IMR-90 (cell line): ENCODE measurements around the gene CERT1. TPM values are rescaled to one million over a fixed set of nuclear protein-coding genes. Genes with fewer than 3 reads are reported as not detected.

Source experiments
- ATAC-seq: fragments of 200-7000 bp; cut with Tn5 transposase; 2 replicates; pipeline ENCODE4 v1.9.1; 2020; ENCODE audit warnings: low read depth, mild to moderate bottlenecking, moderate library complexity
- BruUV-seq: library from RNA; stranded (reverse); fragments of 400-500 nt; replicated peaks from 2 replicates; lab custom pipeline; 2021; lab: Mats Ljungman, UMichigan
- CTCF ChIA-PET: fragments of 300-600 bp; formaldehyde crosslinking; extraction: SDS; loops from one replicate; lab custom pipeline; 2021; ENCODE audit warnings: antibody characterized with exemption; lab: Yijun Ruan, JAX
- POLR2A ChIA-PET: fragments of 300-600 bp; sonication (Branson Sonifier 250); formaldehyde crosslinking; loops from one replicate; lab custom pipeline; 2022; ENCODE audit warnings: antibody characterized with exemption; ENCODE audit not compliant: unreplicated experiment; lab: Charles Lee
- DNase-seq: peaks from one replicate; pipeline ENCODE4 v3.0.0; 2013
- H2AFZ ChIP-seq: replicated peaks from 2 replicates; pipeline ENCODE3; 2013; ENCODE audit warnings: low read length, mild to moderate bottlenecking; ENCODE audit not compliant: poor library complexity
- H2AK5ac ChIP-seq: 2 replicates; pipeline ENCODE4 v1.6.1; 2013; ENCODE audit warnings: low read depth, low read length, inconsistent platforms
- H2AK9ac ChIP-seq: replicated peaks from 2 replicates; pipeline ENCODE3; 2013; ENCODE audit warnings: mild to moderate bottlenecking, low read depth, low read length, moderate library complexity; ENCODE audit not compliant: poor library complexity
- H2BK120ac ChIP-seq: 2 replicates; pipeline ENCODE4 v1.6.1; 2013; ENCODE audit warnings: low read depth, low read length, inconsistent platforms
- H2BK15ac ChIP-seq: 3 replicates; pipeline ENCODE4 v1.6.1; 2013; ENCODE audit warnings: low read depth, low read length, inconsistent platforms
- H2BK20ac ChIP-seq: 2 replicates; pipeline ENCODE4 v1.6.1; 2013; ENCODE audit warnings: low read depth, mild to moderate bottlenecking, inconsistent platforms, low read length, moderate library complexity
- H2BK5ac ChIP-seq: 2 replicates; pipeline ENCODE4 v1.6.1; 2013; ENCODE audit warnings: mild to moderate bottlenecking, low read depth, low read length, inconsistent platforms; ENCODE audit not compliant: poor library complexity, severe bottlenecking
- H3K14ac ChIP-seq: replicated peaks from 2 replicates; pipeline ENCODE4 v1.6.1; 2013; ENCODE audit warnings: low read depth, low read length, inconsistent platforms
- H3K18ac ChIP-seq: 2 replicates; pipeline ENCODE4 v1.6.1; 2013; ENCODE audit warnings: low read depth, low read length, control low read depth
- H3K23ac ChIP-seq: 2 replicates; pipeline ENCODE4 v1.6.1; 2013; ENCODE audit warnings: low read depth, low read length, inconsistent platforms
- H3K27ac ChIP-seq: 2 replicates; pipeline ENCODE4 v1.5.1; 2013; ENCODE audit warnings: mild to moderate bottlenecking, control low read depth, low read length; ENCODE audit not compliant: insufficient read depth
- H3K27me3 ChIP-seq: 2 replicates; pipeline ENCODE4 v1.6.1; 2013; ENCODE audit warnings: low read length; ENCODE audit not compliant: control insufficient read depth, insufficient read depth
- H3K36me3 ChIP-seq: 2 replicates; pipeline ENCODE4 v1.6.1; 2013; ENCODE audit warnings: low read length, mixed read lengths; ENCODE audit not compliant: control insufficient read depth, insufficient read depth
- H3K4ac ChIP-seq: 2 replicates; pipeline ENCODE4 v1.6.1; 2013; ENCODE audit warnings: low read depth, low read length, inconsistent platforms
- H3K4me1 ChIP-seq: 2 replicates; pipeline ENCODE4 v1.6.1; 2013; ENCODE audit warnings: low read length, mixed read lengths; ENCODE audit not compliant: control insufficient read depth, insufficient read depth
- H3K4me2 ChIP-seq: 2 replicates; pipeline ENCODE4 v1.6.1; 2013; ENCODE audit warnings: low read depth, mild to moderate bottlenecking, control low read depth, low read length, moderate library complexity
- H3K4me3 ChIP-seq: 2 replicates; pipeline ENCODE4 v1.5.1; 2013; ENCODE audit warnings: low read depth, mild to moderate bottlenecking, control low read depth, low read length, moderate library complexity; ENCODE audit not compliant: insufficient read depth
- H3K56ac ChIP-seq: 2 replicates; pipeline ENCODE4 v1.6.1; 2013; ENCODE audit warnings: low read length, inconsistent platforms; ENCODE audit not compliant: insufficient read depth; ENCODE audit errors: extremely low read depth
- H3K79me1 ChIP-seq, 2 experiments: 2 replicates each; pipeline ENCODE4 v1.6.1; 2013; ENCODE audit warnings: low read length in 2 of 2, inconsistent platforms in 1 of 2, low read depth in 1 of 2
- H3K9ac ChIP-seq: 2 replicates; pipeline ENCODE4 v1.6.1; 2013; ENCODE audit warnings: low read depth, low read length, control low read depth
- H3K9me1 ChIP-seq: 2 replicates; pipeline ENCODE4 v1.6.1; 2013; ENCODE audit warnings: low read length, inconsistent platforms; ENCODE audit not compliant: insufficient read depth
- H3K9me3 ChIP-seq: 2 replicates; pipeline ENCODE4 v1.6.1; 2013; ENCODE audit warnings: low read length; ENCODE audit not compliant: control insufficient read depth, insufficient read depth
- H4K20me1 ChIP-seq: 2 replicates; pipeline ENCODE4 v1.6.1; 2013; ENCODE audit warnings: low read length, inconsistent platforms; ENCODE audit not compliant: insufficient read depth
- H4K5ac ChIP-seq: 2 replicates; pipeline ENCODE4 v1.6.1; 2013; ENCODE audit warnings: mild to moderate bottlenecking, low read depth, low read length, control low read depth
- H4K8ac ChIP-seq, 2 experiments: 2 replicates each; pipeline ENCODE4 v1.6.1; 2013; ENCODE audit warnings: low read depth in 2 of 2, low read length in 2 of 2, control low read depth in 1 of 2, inconsistent platforms in 1 of 2
- H4K91ac ChIP-seq: 2 replicates; pipeline ENCODE4 v1.6.1; 2013; ENCODE audit warnings: low read depth, low read length, inconsistent platforms; ENCODE audit not compliant: insufficient read depth
- BHLHE40 ChIP-seq: fragments of 150-350 bp; IDR thresholded peaks from 2 replicates; pipeline ENCODE4 v1.6.1; 2016; ENCODE audit warnings: mild to moderate bottlenecking, low read depth, low read length
- CEBPB ChIP-seq: IDR thresholded peaks from 2 replicates; pipeline ENCODE4 v1.6.1; 2012; ENCODE audit warnings: low read depth, low read length, improper control_type of control experiment
- CHD1 ChIP-seq: IDR thresholded peaks from 2 replicates; pipeline ENCODE4 v1.6.1; 2012; ENCODE audit warnings: low read depth, low read length, improper control_type of control experiment
- FOS ChIP-seq: fragments of 150-350 bp; IDR thresholded peaks from 2 replicates; pipeline ENCODE4 v1.6.1; 2016; ENCODE audit warnings: low read depth, low read length
- MAFK ChIP-seq: IDR thresholded peaks from 2 replicates; pipeline ENCODE4 v1.6.1; 2012; ENCODE audit warnings: low read depth, low read length, improper control_type of control experiment
- MAZ ChIP-seq: IDR thresholded peaks from 2 replicates; pipeline ENCODE4 v1.6.1; 2012; ENCODE audit warnings: low read depth, mild to moderate bottlenecking, low read length, improper control_type of control experiment, moderate library complexity, borderline replicate concordance
- MXI1 ChIP-seq: IDR thresholded peaks from 2 replicates; pipeline ENCODE4 v1.6.1; 2012; ENCODE audit warnings: low read depth, mild to moderate bottlenecking, low read length, moderate library complexity, borderline replicate concordance
- NFE2L2 ChIP-seq: fragments of 150-350 bp; IDR thresholded peaks from 2 replicates; pipeline ENCODE4 v1.6.1; 2016; ENCODE audit warnings: low read depth, mild to moderate bottlenecking, low read length
- POLR2A ChIP-seq: IDR thresholded peaks from 2 replicates; pipeline ENCODE4 v1.6.1; 2012; ENCODE audit warnings: mild to moderate bottlenecking, low read depth, low read length
- RAD21 ChIP-seq: IDR thresholded peaks from 2 replicates; pipeline ENCODE4 v1.6.1; 2012; ENCODE audit warnings: low read length, improper control_type of control experiment
- RCOR1 ChIP-seq: IDR thresholded peaks from 2 replicates; pipeline ENCODE4 v1.6.1; 2012; ENCODE audit warnings: mild to moderate bottlenecking, low read length, improper control_type of control experiment; ENCODE audit not compliant: insufficient replicate concordance
- RFX5 ChIP-seq: IDR thresholded peaks from 2 replicates; pipeline ENCODE4 v1.8.0; 2012; ENCODE audit warnings: low read depth, mild to moderate bottlenecking, low read length, moderate library complexity
- SMC3 ChIP-seq: fragments of 150-350 bp; IDR thresholded peaks from 2 replicates; pipeline ENCODE4 v1.6.1; 2016; ENCODE audit warnings: low read depth, mild to moderate bottlenecking, antibody characterized with exemption, low read length, moderate library complexity
- WGBS, 2 experiments: methylation state at CpG; one replicate each; pipeline versions ENCODE4 v1.1.5 to v1.1.7; 2013; ENCODE audit warnings: missing lambda C conversion rate in 2 of 2; ENCODE audit not compliant: insufficient read length in 1 of 2; ENCODE audit errors: extremely low coverage in 2 of 2; 5-methylcytosine and 5-hydroxymethylcytosine counted together
- dilution Hi-C: fragments of 300-500 bp; cut with HindIII; formaldehyde crosslinking; loops from one replicate; pipeline ENCODE4 v1.14.3; 2018; ENCODE audit warnings: low sequenced_read_pairs; ENCODE audit not compliant: unreplicated experiment
- in situ Hi-C: fragments of 300-500 bp; cut with MboI; formaldehyde crosslinking; loops from 3 replicates; pipeline ENCODE4 v1.14.3; 2019; ENCODE audit warnings: low sequenced_read_pairs, inconsistent platforms, mixed read lengths
- intact Hi-C: fragments of 100-400 bp; cut with micrococcal nuclease; formaldehyde crosslinking; loops from 2 replicates; pipeline ENCODE4 v1.10.0; 2022
- polyA plus RNA-seq, 3 experiments: library from polyadenylated mRNA; depleted of rRNA; stranded (reverse); fragments of >200 nt; gene quantifications; 2 replicates each; pipeline ENCODE4 v1.2.3, GENCODE V29; 2012; ENCODE audit warnings: low replicate concordance in 1 of 3
- total RNA-seq: library from RNA; depleted of rRNA; stranded (reverse); fragments of >200 nt; gene quantifications from 2 replicates; pipeline ENCODE4 v1.2.3, GENCODE V29; 2012
- TF ChIP-seq, protein P1 (sequence below): conservative IDR thresholded peaks from 2 replicates; pipeline ENCODE4 v1.5.1; 2012; ENCODE audit warnings: mild to moderate bottlenecking, low read depth, low read length, improper control_type of control experiment
- TF ChIP-seq, protein P2 (sequence below): fragments of 150-350 bp; IDR thresholded peaks from 2 replicates; pipeline ENCODE4 v1.6.1; 2017; ENCODE audit warnings: mild to moderate bottlenecking, antibody characterized with exemption, low read length, low read depth
- TF ChIP-seq, protein P3 (sequence below): fragments of 150-350 bp; IDR thresholded peaks from 2 replicates; pipeline ENCODE4 v1.6.1; 2016; ENCODE audit warnings: low read depth, mild to moderate bottlenecking, low read length, moderate library complexity, borderline replicate concordance

The CERT1 gene
- total and polyA plus RNA-seq, 2 of the 4 experiments (the other 2 are of a cell fraction), result 7.2 TPM

DNA sequence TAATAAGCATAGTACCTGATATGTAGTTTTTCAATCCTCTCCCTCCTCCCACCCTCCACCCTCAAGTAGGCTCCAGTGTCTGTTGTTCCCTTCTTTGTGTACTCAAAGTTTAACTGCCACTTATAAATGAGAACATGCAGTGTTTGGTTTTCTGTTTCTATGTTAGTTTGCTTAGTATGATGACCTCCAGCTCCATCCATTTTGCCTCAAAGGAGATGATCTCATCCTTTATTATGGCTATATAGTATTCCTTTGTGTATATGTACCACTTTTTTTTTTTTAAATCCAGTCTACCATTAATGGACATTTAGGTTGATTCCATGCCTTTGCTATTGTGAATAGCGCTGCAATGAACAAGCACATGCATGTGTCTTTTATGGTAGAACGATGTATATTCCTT lies 20.8 kb upstream of the CERT1 start:
- no peak overlapping the region for H3K4me3 ChIP-seq
- peaks cover 3% of the 10 kb centered on the region; the same call in 1 of the 2 replicates for H3K4me1 ChIP-seq
- ChIA-PET CTCF (no interaction called here), POLR2A (no interaction called here)
- H3K27ac ChIP-seq, result no peak overlapping the region
- peaks cover 26 to 47% of the 10 kb centered on the region in 2 experiments for H3K79me1 ChIP-seq
- H2BK20ac ChIP-seq, result no peak overlapping the region
- no peak overlapping the region for H2BK120ac ChIP-seq
- H3K9ac ChIP-seq, result no peak overlapping the region
- intact Hi-C loops (no loop called here), dilution Hi-C loops (no loop called here), in situ Hi-C loops (no loop called here)
- no peak overlapping the region for H2BK5ac ChIP-seq
- DNase-seq (no peak), ATAC-seq (no peak)
- no peak for TF ChIP-seq RFX5
- TF ChIP-seq, protein P1, sequence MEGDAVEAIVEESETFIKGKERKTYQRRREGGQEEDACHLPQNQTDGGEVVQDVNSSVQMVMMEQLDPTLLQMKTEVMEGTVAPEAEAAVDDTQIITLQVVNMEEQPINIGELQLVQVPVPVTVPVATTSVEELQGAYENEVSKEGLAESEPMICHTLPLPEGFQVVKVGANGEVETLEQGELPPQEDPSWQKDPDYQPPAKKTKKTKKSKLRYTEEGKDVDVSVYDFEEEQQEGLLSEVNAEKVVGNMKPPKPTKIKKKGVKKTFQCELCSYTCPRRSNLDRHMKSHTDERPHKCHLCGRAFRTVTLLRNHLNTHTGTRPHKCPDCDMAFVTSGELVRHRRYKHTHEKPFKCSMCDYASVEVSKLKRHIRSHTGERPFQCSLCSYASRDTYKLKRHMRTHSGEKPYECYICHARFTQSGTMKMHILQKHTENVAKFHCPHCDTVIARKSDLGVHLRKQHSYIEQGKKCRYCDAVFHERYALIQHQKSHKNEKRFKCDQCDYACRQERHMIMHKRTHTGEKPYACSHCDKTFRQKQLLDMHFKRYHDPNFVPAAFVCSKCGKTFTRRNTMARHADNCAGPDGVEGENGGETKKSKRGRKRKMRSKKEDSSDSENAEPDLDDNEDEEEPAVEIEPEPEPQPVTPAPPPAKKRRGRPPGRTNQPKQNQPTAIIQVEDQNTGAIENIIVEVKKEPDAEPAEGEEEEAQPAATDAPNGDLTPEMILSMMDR, result no peak
- no peak for TF ChIP-seq NFE2L2
- no peak for TF ChIP-seq MAFK
- TF ChIP-seq CEBPB, result no peak
- TF ChIP-seq, protein P2, sequence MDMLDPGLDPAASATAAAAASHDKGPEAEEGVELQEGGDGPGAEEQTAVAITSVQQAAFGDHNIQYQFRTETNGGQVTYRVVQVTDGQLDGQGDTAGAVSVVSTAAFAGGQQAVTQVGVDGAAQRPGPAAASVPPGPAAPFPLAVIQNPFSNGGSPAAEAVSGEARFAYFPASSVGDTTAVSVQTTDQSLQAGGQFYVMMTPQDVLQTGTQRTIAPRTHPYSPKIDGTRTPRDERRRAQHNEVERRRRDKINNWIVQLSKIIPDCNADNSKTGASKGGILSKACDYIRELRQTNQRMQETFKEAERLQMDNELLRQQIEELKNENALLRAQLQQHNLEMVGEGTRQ, result no peak
- TF ChIP-seq CHD1, result no peak
- TF ChIP-seq SMC3, result no peak
- TF ChIP-seq, protein P3, sequence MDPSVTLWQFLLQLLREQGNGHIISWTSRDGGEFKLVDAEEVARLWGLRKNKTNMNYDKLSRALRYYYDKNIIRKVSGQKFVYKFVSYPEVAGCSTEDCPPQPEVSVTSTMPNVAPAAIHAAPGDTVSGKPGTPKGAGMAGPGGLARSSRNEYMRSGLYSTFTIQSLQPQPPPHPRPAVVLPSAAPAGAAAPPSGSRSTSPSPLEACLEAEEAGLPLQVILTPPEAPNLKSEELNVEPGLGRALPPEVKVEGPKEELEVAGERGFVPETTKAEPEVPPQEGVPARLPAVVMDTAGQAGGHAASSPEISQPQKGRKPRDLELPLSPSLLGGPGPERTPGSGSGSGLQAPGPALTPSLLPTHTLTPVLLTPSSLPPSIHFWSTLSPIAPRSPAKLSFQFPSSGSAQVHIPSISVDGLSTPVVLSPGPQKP, result no peak
- no peak for TF ChIP-seq POLR2A
- TF ChIP-seq MXI1, result no peak
- no peak for TF ChIP-seq RAD21
- TF ChIP-seq MAZ, result no peak
- TF ChIP-seq RCOR1, result no peak
- TF ChIP-seq BHLHE40, result no peak
- TF ChIP-seq FOS, result no peak
- no peak overlapping the region for H3K4me2 ChIP-seq
- H3K23ac ChIP-seq, result no peak overlapping the region
- H3K14ac ChIP-seq, result no peak overlapping the region
- H3K9me3 ChIP-seq, result peaks cover 3% of the 10 kb centered on the region; the same call in 1 of the 2 replicates
- H4K91ac ChIP-seq, result no peak overlapping the region
- H3K18ac ChIP-seq, result no peak overlapping the region
- H4K8ac ChIP-seq, result no peak overlapping the region
- no peak overlapping the region for H2AK9ac ChIP-seq
- no CpG with 5 or more reads among the region's 2 CpGs for WGBS, 2 experiments
- no peaks in the 10 kb centered on the region for H3K27me3 ChIP-seq
- H3K4ac ChIP-seq, result no peak overlapping the region
- no peak overlapping the region for H2AFZ ChIP-seq
- H4K20me1 ChIP-seq, result peaks cover 9% of the 10 kb centered on the region
- 0 out of 2 replicates have a peak, but pooled peaks cover 1% of the 10 kb centered on the region for H3K36me3 ChIP-seq
- BruUV-seq, result no TSS peak
- H3K9me1 ChIP-seq, result peaks cover 10% of the 10 kb centered on the region
- no peak overlapping the region for H3K56ac ChIP-seq
- no peak overlapping the region for H2BK15ac ChIP-seq
- H4K5ac ChIP-seq, result no peak overlapping the region
- H2AK5ac ChIP-seq, result no peak overlapping the region
